Ishikawa (cell line): ENCODE measurements around the gene CDNF.

Experiments
- CEBPB ChIP-seq: IDR thresholded peaks from 2 replicates; pipeline ENCODE4 v1.6.1; 2012
- CREB1 ChIP-seq: IDR thresholded peaks from 2 replicates; pipeline ENCODE4 v1.6.1; 2012; ENCODE audit warnings: low read depth
- EGR1 ChIP-seq: IDR thresholded peaks from 2 replicates; pipeline ENCODE4 v1.6.1; 2012
- EP300 ChIP-seq: IDR thresholded peaks from 2 replicates; pipeline ENCODE4 v1.6.1; 2012; ENCODE audit warnings: borderline replicate concordance
- FOXM1 ChIP-seq: IDR thresholded peaks from 2 replicates; pipeline ENCODE4 v1.6.1; 2012; ENCODE audit warnings: low read depth, borderline replicate concordance
- RAD21 ChIP-seq: IDR thresholded peaks from 2 replicates; pipeline ENCODE4 v1.6.1; 2012; ENCODE audit warnings: low read depth
- TEAD4 ChIP-seq: IDR thresholded peaks from 2 replicates; pipeline ENCODE4 v1.6.1; 2012
- YY1 ChIP-seq: IDR thresholded peaks from 2 replicates; pipeline ENCODE4 v1.6.1; 2012; ENCODE audit warnings: low read depth
- ZBTB7A ChIP-seq: IDR thresholded peaks from 2 replicates; pipeline ENCODE4 v1.6.1; 2012; ENCODE audit warnings: low read depth
- TF ChIP-seq, protein P1 (sequence below): IDR thresholded peaks from 2 replicates; pipeline ENCODE4 v1.6.1; 2012
- TF ChIP-seq, protein P2 (sequence below): IDR thresholded peaks from 2 replicates; pipeline ENCODE4 v1.6.1; 2012; ENCODE audit warnings: low read depth, mild to moderate bottlenecking
- TF ChIP-seq, protein P3 (sequence below): IDR thresholded peaks from 2 replicates; pipeline ENCODE4 v1.6.1; 2012

DNA sequence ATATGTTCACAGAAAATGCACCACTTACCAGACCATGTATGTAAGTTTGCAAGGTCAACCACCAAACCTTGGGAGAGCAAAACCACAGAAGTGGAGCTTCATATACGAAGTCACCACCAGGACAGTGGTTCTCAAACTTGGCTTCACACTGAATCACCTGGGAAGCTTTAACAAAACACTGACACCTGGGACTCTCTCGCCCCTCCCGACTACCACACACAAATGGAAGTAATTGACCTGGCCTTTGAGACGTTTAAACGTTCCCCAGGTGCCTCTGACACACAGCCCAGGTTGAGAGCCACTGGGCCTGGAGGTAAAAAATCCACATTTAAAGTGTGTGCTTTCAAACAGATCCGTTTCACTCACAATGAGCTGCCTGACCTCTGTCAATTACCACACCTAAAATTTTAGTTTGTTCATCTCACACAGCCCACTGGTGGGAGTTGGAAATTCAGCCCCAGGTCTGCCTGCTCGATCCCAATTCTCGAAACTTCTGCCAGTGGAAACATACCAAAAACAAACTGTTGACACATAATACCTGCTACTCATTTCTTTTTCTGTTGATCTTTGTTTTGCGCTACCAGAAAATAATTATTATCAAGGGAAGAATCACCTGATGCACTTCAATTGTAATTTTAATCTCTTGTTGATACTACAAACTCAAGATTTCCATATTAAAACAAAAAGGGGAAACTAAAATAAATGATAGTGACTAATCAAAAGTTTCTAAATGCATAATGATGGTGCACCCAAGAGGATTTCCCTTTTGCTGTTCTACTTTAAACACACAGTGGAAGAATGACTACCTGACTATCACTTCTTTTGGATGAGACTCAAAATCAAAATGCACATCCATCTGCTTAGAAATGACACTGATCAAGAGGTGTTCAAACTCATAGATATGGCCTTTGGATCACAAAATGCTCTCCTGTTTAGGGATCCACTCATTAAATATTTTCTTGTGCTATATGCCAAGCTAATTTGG, 26.6 kb downstream of the CDNF start:
- TF ChIP-seq, protein P1, sequence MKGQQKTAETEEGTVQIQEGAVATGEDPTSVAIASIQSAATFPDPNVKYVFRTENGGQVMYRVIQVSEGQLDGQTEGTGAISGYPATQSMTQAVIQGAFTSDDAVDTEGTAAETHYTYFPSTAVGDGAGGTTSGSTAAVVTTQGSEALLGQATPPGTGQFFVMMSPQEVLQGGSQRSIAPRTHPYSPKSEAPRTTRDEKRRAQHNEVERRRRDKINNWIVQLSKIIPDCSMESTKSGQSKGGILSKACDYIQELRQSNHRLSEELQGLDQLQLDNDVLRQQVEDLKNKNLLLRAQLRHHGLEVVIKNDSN: no peak
- TF ChIP-seq, protein P2, sequence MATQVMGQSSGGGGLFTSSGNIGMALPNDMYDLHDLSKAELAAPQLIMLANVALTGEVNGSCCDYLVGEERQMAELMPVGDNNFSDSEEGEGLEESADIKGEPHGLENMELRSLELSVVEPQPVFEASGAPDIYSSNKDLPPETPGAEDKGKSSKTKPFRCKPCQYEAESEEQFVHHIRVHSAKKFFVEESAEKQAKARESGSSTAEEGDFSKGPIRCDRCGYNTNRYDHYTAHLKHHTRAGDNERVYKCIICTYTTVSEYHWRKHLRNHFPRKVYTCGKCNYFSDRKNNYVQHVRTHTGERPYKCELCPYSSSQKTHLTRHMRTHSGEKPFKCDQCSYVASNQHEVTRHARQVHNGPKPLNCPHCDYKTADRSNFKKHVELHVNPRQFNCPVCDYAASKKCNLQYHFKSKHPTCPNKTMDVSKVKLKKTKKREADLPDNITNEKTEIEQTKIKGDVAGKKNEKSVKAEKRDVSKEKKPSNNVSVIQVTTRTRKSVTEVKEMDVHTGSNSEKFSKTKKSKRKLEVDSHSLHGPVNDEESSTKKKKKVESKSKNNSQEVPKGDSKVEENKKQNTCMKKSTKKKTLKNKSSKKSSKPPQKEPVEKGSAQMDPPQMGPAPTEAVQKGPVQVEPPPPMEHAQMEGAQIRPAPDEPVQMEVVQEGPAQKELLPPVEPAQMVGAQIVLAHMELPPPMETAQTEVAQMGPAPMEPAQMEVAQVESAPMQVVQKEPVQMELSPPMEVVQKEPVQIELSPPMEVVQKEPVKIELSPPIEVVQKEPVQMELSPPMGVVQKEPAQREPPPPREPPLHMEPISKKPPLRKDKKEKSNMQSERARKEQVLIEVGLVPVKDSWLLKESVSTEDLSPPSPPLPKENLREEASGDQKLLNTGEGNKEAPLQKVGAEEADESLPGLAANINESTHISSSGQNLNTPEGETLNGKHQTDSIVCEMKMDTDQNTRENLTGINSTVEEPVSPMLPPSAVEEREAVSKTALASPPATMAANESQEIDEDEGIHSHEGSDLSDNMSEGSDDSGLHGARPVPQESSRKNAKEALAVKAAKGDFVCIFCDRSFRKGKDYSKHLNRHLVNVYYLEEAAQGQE: no peak
- TF ChIP-seq EP300 (no peak), CREB1 (no peak), RAD21 (no peak), FOXM1 (no peak), YY1 (no peak), ZBTB7A (no peak), TEAD4 (no peak), CEBPB (no peak), EGR1 (no peak)
- TF ChIP-seq, protein P3, sequence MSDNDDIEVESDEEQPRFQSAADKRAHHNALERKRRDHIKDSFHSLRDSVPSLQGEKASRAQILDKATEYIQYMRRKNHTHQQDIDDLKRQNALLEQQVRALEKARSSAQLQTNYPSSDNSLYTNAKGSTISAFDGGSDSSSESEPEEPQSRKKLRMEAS: no peak
